ENCODE results near the gene SUGCT.
"Not testable (repeated sequence)": the region's sequence is repeated elsewhere in the genome, so short reads cannot be mapped to it uniquely, and the experiment has no call there.

The SUGCT gene

DNA sequence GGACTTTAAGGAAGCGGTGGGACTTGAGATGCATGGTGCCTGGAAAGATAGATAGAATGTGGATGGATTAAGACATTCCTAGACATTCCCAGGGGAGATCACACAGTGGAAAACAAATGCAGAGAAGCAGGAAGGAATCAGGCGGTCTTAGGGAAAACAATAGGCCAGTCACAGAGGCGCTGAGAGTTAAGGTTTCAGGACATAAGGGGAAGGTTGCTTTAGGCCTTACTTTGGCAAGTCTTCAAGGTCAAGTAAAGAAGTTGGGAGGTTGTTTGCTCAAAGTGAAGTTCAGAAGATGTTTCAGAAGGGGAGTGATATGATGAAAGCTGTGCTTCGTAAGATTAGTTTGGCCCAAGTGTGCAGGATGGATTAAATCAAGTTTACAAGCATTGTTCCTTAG is 109.4 kb downstream of the SUGCT start:
- no peak for FAIRE-seq

GRCh38 chr7:40248681-40249080 is 113.9 kb downstream of the SUGCT start:
- DNase-seq (ENCODE audit: low spot score) (no peak), FAIRE-seq (no peak)

More for the DNA sequence above, 109.4 kb downstream of the SUGCT start:
- DNase-seq (ENCODE audit: low spot score) = no peak

DNA sequence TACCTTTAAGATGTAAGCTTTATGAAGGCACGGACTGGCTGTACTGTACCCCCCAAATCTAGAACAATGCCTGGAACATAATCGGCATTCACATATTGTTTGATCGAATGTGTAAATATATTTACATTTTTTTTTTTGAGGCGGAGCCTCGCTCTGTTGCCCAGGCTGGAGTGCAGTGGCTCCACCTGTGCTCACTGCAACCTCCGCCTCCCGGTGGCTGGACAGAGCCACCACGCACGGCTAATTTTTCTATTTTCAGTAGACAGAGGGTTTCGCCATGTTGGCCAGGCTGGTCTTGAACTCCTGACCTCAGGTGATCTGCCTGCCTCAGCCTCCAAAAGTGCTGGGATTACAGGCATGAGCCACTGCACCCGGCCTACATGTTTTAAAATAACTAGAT is 118.6 kb downstream of the SUGCT start:
- not testable (repeated sequence) for DNase-seq (ENCODE audit: low spot score); FAIRE-seq

- FAIRE-seq = no peak
These were observed 129.1 kb downstream of the SUGCT start for GRCh38 chr7:40263752-40264390.

GRCh38 chr7:40267583-40267982 is 132.8 kb downstream of the SUGCT start:
- FAIRE-seq (no peak), DNase-seq (ENCODE audit: low spot score) (no peak)

More at GRCh38 chr7:40263752-40264390, 129.1 kb downstream of the SUGCT start:
- DNase-seq (ENCODE audit: low spot score) = no peak

GRCh38 chr7:40268810-40269209 is 134.0 kb downstream of the SUGCT start:
- not testable (repeated sequence) for FAIRE-seq; DNase-seq (ENCODE audit: low spot score)

- no peak for FAIRE-seq
These were observed 141.3 kb downstream of the SUGCT start for GRCh38 chr7:40276061-40276460.

DNA sequence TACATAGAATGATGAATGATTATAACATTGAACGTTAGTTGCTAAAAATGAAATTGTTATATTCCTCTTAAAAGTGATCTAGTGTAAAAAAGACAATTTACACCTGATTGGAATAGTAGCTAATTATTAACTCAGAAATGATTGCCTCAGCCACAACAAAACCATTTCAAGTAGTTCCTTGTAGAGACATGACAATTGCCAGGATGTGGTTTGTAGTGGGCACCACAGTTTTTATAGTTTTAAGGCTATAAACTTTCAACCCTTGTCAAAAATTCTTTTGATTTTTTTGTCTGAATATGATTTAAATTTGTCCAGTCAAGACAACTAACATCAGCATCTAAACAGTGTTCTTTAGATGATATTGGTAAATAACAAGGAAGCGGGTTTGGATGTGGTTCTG is 145.2 kb downstream of the SUGCT start:
- DNase-seq (ENCODE audit: low spot score) (no peak), FAIRE-seq (no peak)

More at GRCh38 chr7:40276061-40276460, 141.3 kb downstream of the SUGCT start:
- no peak for DNase-seq (ENCODE audit: low spot score)

DNA sequence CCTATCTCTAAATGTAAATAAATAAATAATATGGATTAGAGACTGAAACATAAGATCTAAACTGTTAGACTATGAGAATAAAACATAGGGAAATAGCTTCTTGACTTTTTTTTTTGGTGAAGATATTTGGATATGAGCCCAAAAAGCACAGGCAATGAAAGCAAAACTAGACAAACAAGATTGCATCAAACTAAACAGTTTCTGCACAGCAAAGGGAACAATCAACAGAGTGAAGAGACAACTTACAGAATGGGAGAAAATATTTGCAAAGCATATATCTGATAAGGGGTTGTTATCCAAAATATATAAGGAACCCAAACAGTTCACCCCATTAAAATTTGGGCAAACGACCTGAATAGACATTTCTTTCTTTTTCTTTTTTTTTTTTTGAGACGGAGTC is 148.1 kb downstream of the SUGCT start:
- DNase-seq (ENCODE audit: low spot score) (no peak), FAIRE-seq (no peak)

- DNase-seq (ENCODE audit: low spot score) (no peak), FAIRE-seq (no peak)
These were observed 148.6 kb downstream of the SUGCT start for GRCh38 chr7:40283391-40283790.

- DNase-seq (ENCODE audit: low spot score) (no peak), FAIRE-seq (no peak)
These were observed 154.0 kb downstream of the SUGCT start for GRCh38 chr7:40288827-40289226.

GRCh38 chr7:40297741-40298311 is 163.0 kb downstream of the SUGCT start:
- DNase-seq (ENCODE audit: low spot score) (peak; percentile 48), FAIRE-seq (no peak)

GRCh38 chr7:40298421-40298820 is 163.6 kb downstream of the SUGCT start:
- FAIRE-seq = no peak
- peak; percentile 81 for DNase-seq (ENCODE audit: low spot score)

GRCh38 chr7:40299097-40299496 is 164.3 kb downstream of the SUGCT start:
- DNase-seq (ENCODE audit: low spot score) (peak; percentile 92), FAIRE-seq (peak; percentile 95)

- DNase-seq (ENCODE audit: low spot score) (no peak), FAIRE-seq (no peak)
These were observed 165.4 kb downstream of the SUGCT start for GRCh38 chr7:40300146-40300670.

- DNase-seq (ENCODE audit: low spot score) = no peak
- no peak for FAIRE-seq
These were observed 166.8 kb downstream of the SUGCT start for GRCh38 chr7:40301486-40302068.

GRCh38 chr7:40303996-40304395 is 169.2 kb downstream of the SUGCT start:
- DNase-seq (ENCODE audit: low spot score) (no peak), FAIRE-seq (no peak)

DNA sequence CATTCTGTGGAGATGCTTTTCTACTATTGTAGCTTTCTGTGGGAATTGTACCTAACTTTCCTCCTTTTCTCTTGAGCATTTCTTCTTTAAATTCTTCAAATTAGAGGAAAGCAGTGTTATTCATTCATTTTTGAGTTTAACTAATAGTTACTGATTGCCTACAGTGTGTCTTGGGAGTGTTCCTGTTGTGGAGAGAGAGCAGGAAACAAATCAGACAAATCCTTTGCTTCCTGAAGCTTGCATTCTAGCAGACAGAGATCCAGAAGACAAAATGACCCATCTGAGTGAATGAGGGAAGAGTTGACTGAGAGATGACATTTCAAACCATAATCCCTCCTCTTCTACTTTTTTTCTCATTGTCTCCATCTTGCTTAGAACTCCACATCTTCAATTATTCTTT is 170.4 kb downstream of the SUGCT start:
- FAIRE-seq (peak; percentile 72), DNase-seq (ENCODE audit: low spot score) (no peak)

- no peak for FAIRE-seq
These were observed 171.2 kb downstream of the SUGCT start for GRCh38 chr7:40306025-40306424.

DNA sequence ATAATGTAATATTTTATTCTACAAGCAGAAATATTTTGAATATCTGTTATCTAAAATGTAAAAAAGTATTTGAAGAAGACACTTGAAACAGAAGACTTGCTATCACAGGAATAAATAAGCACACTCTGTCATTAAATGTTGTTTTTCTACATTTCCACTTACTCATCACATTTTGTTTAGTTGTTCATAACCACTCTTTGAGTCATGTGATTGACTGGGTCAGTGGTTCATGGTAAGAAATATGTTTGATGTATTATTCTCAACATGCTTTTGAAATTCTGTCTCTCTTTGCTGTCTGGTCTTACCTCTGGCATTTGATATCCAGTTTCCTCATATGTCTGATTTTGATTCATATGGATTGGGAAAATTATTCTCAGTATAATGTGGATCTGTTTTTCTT is 171.8 kb downstream of the SUGCT start:
- FAIRE-seq (peak; percentile 71), DNase-seq (ENCODE audit: low spot score) (peak; percentile 12)

More at GRCh38 chr7:40306025-40306424, 171.2 kb downstream of the SUGCT start:
- DNase-seq (ENCODE audit: low spot score) = no peak

GRCh38 chr7:40310258-40310657 is 175.5 kb downstream of the SUGCT start:
- peak; percentile 52 for DNase-seq (ENCODE audit: low spot score)
- FAIRE-seq = peak; percentile 92

GRCh38 chr7:40311307-40311706 is 176.5 kb downstream of the SUGCT start:
- FAIRE-seq = no peak
- no peak for DNase-seq (ENCODE audit: low spot score)

Measured in RCC 7860 (cell line).